Erythroblast (primary cell): ENCODE results near the gene WFS1.

Source experiments
- GATA1 ChIP-seq: IDR thresholded peaks from 2 replicates; pipeline ENCODE4 v1.6.1; 2011; ENCODE audit warnings: low read depth, mild to moderate bottlenecking, control low read depth, low read length, moderate library complexity
- POLR2A ChIP-seq: IDR thresholded peaks from 2 replicates; pipeline ENCODE4 v1.6.1; 2011; ENCODE audit warnings: mild to moderate bottlenecking, low read length

DNA sequence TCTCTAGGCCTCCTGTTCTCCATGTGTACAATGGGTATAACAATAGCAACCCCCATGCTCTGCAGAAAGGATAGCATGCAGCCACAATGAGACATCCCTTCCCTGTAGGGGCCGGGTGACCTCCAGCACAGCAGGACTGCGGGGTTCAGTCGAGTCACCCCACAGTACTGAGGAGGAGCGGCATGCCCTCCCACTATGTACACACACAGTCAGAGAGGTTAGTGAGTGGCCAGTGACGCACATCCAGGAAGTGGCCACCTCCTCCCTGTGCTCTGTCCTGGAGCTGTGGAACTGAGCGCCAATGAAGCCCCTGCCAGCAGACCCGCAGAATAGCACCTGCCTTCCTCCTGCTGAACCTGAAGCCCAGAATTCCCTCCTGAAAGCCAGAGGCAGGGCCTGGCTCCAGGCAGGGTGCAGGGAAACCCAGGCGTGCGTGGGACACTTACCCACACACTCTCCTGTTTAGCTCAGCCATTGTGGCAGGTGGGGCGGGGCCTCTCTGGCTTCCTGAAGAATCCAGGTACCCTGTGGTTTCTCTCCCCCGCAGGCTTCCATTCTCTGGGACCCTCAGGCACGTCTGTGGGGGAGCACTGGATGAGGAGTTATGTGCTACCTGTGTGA, 50.0 kb downstream of the WFS1 start:
- TF ChIP-seq POLR2A = no peak
- no peak for TF ChIP-seq GATA1
